GM13977 (cell line): ENCODE data around the gene ZKSCAN8.
A peak's percentile ranks its signal among the peaks of the same experiment; 100 is the strongest.

Experiments used
- DNase-seq: peaks from one replicate; pipeline ENCODE4 v3.0.0; 2012; ENCODE audit warnings: low spot score
- CTCF ChIP-seq: IDR thresholded peaks from 2 replicates; pipeline ENCODE4 v1.5.1; 2012; ENCODE audit warnings: mild to moderate bottlenecking, control low read depth; ENCODE audit not compliant: insufficient read depth; ENCODE audit errors: extremely low read depth, missing control alignments
- in situ Hi-C: fragments of 300-500 bp; cut with MboI; formaldehyde crosslinking; loops from one replicate; pipeline ENCODE4 v1.12.0; 2022; ENCODE audit warnings: low sequenced_read_pairs, low pct_unique_long_range_greater_than_20kb, mixed read lengths, inconsistent platforms; ENCODE audit not compliant: unreplicated experiment

The ZKSCAN8 gene

GRCh38 chr6:28207510-28208110, 65.9 kb downstream of the ZKSCAN8 start:
- in situ Hi-C loops, result no loop called here
- peak; percentile 59 for DNase-seq
- TF ChIP-seq CTCF, result no peak

- TF ChIP-seq CTCF, result no peak
- in situ Hi-C loops, result no loop called here
- no peak for DNase-seq
Observed at GRCh38 chr6:28208111-28208659, 66.5 kb downstream of the ZKSCAN8 start.
